Gastrocnemius medialis (tissue), 4 donors: ENCODE measurements around the gene PEX16. TPM values are rescaled to one million over a fixed set of nuclear protein-coding genes. Genes with fewer than 3 reads are reported as not detected.
A peak's percentile ranks its signal among the peaks of the same experiment; 100 is the strongest.

Experiments used
- ATAC-seq, 2 donors: fragments of 150-250 bp; one replicate each; pipeline ENCODE4 v1.9.1; 2016
- DNase-seq, 2 donors: peaks; one replicate each; pipeline ENCODE4 v3.0.0-alpha.2; 2019
- H3K27ac ChIP-seq, 4 donors: fragments of 200-600 bp; sonication (generic); 1 replicate in 1 of 4; 2 replicates in 3 of 4; pipeline ENCODE4 v1.5.1; 2016 to 2018; ENCODE audit warnings: mild to moderate bottlenecking in 2 of 4, moderate library complexity in 1 of 4
- H3K27me3 ChIP-seq, 3 donors: fragments of 200-600 bp; sonication (generic) in 2 of 3; 1 replicate in 1 of 3; 2 replicates in 2 of 3; pipeline versions ENCODE4 v1.5.1 to v1.6.0; 2016 to 2019; ENCODE audit warnings: mild to moderate bottlenecking in 1 of 3, moderate library complexity in 1 of 3
- H3K36me3 ChIP-seq, 2 donors: fragments of 200-600 bp; sonication (generic) in 1 of 2; one replicate each; pipeline ENCODE4 v1.5.1; 2017 to 2018
- H3K4me1 ChIP-seq, 2 donors: fragments of 200-600 bp; sonication (generic) in 1 of 2; one replicate each; pipeline ENCODE4 v1.5.1; 2016 to 2017; ENCODE audit warnings: mild to moderate bottlenecking in 2 of 2
- H3K4me3 ChIP-seq, 4 donors: fragments of 200-600 bp; sonication (generic) in 3 of 4; 1 replicate in 1 of 4; 2 replicates in 3 of 4; pipeline ENCODE4 v1.5.1; 2016 to 2019; ENCODE audit warnings: mild to moderate bottlenecking in 2 of 4
- H3K9me3 ChIP-seq, 3 donors: fragments of 200-600 bp; sonication (generic) in 2 of 3; 1 replicate in 1 of 3; 2 replicates in 2 of 3; pipeline ENCODE4 v1.5.1; 2016 to 2019
- CTCF ChIP-seq, 5 experiments: fragments of 450-650 bp in 3 of 5; fragments of 200-600 bp in 2 of 5; sonication (generic) in 2 of 5; IDR thresholded peaks in 4 of 5; conservative IDR thresholded peaks in 1 of 5; 1 replicate in 4 of 5; 2 replicates in 1 of 5; pipeline ENCODE4 v1.5.1; 2016 to 2019; ENCODE audit warnings: antibody characterized with exemption in 5 of 5, mild to moderate bottlenecking in 3 of 5, moderate library complexity in 3 of 5
- POLR2A ChIP-seq, 2 donors: fragments of 450-650 bp; IDR thresholded peaks; one replicate each; pipeline ENCODE4 v1.6.1; 2017; ENCODE audit warnings: antibody characterized with exemption in 2 of 2, mild to moderate bottlenecking in 2 of 2, moderate library complexity in 2 of 2
- in situ Hi-C, 4 donors: fragments of 200-750 bp; cut with MboI; loops; one replicate each; pipeline versions ENCODE4 v1.15.0 to v1.8.0; 2017; ENCODE audit warnings: low sequenced_read_pairs in 4 of 4
- intact Hi-C: fragments of 100-400 bp; cut with DNase I; formaldehyde crosslinking; loops from one replicate; pipeline ENCODE4 v1.15.1; 2023; ENCODE audit warnings: low total_unique reads
- total RNA-seq, 4 donors: library from RNA; depleted of rRNA; stranded (reverse); fragments of >200 nt; gene quantifications; one replicate each; pipeline versions ENCODE4 v1.1.0 to v1.2.3, GENCODE V29; 2016

PEX16 gene
- total RNA-seq, 4 donors from 2014 or later: 18.5 to 27.2 (median 20.5) TPM

GRCh38 chr11:45899448-45900174 is 18.1 kb downstream of the PEX16 start:
- ATAC-seq (peak; percentile 67 to 81), DNase-seq (peak; percentile 22 to 62)
- Histone ChIP-seq H3K4me1 (peaks cover 0 to 16% of the 10 kb centered on the region in 2 donors), H3K4me3 (peak overlapping the region; percentile 46 to 76 (median 59)), H3K9me3 (no peaks in the 10 kb centered on the region), H3K27ac (peak overlapping the region in 1 of 4 donors; percentile 52), H3K36me3 (no peaks in the 10 kb centered on the region), H3K27me3 (peaks cover 0 to 15% (median 8%) of the 10 kb centered on the region in 3 donors)
- intact Hi-C loops (no loop called here), in situ Hi-C loops (no loop called here)
- no peak for TF ChIP-seq CTCF (IDR thresholded peaks at IDR 0.05 in 4 of 5, conservative IDR thresholded peaks at IDR 0.05 in 1 of 5)
- TF ChIP-seq POLR2A (IDR thresholded peaks at IDR 0.05): no peak

- H3K36me3 ChIP-seq: no peaks in the 10 kb centered on the region
- DNase-seq (no peak), ATAC-seq (no peak)
- in situ Hi-C loops: no loop called here
- no peak for TF ChIP-seq CTCF (IDR thresholded peaks at IDR 0.05 in 4 of 5, conservative IDR thresholded peaks at IDR 0.05 in 1 of 5)
- TF ChIP-seq POLR2A (IDR thresholded peaks at IDR 0.05): no peak
- peaks cover 0 to 15% (median 8%) of the 10 kb centered on the region in 3 donors for H3K27me3 ChIP-seq
- H3K9me3 ChIP-seq: no peaks in the 10 kb centered on the region
- peaks cover 0 to 16% of the 10 kb centered on the region in 2 donors for H3K4me1 ChIP-seq
- intact Hi-C loops: no loop called here
- no peak overlapping the region for H3K27ac ChIP-seq
- H3K4me3 ChIP-seq: peak overlapping the region in 3 of 4 donors; percentile 56 to 76 (median 62)
Observed at GRCh38 chr11:45899086-45899447, 18.6 kb downstream of the PEX16 start.

- in situ Hi-C loops: no loop called here
- H3K27ac ChIP-seq: no peak overlapping the region
- H3K4me3 ChIP-seq: no peak overlapping the region
Observed at GRCh38 chr11:45897556-45897955, 20.1 kb downstream of the PEX16 start.

GRCh38 chr11:45896422-45896984 is 21.2 kb downstream of the PEX16 start:
- Histone ChIP-seq H3K9me3 (no peaks in the 10 kb centered on the region), H3K36me3 (no peaks in the 10 kb centered on the region), H3K27me3 (peaks cover 0 to 15% (median 8%) of the 10 kb centered on the region in 3 donors), H3K27ac (no peak overlapping the region), H3K4me3 (no peak overlapping the region), H3K4me1 (peaks cover 0 to 16% of the 10 kb centered on the region in 2 donors)
- intact Hi-C loops: no loop called here
- TF ChIP-seq POLR2A (IDR thresholded peaks at IDR 0.05) (no peak), CTCF (IDR thresholded peaks at IDR 0.05 in 4 of 5, conservative IDR thresholded peaks at IDR 0.05 in 1 of 5) (no peak)
- DNase-seq (no peak), ATAC-seq (no peak)
- in situ Hi-C loops: no loop called here

More at GRCh38 chr11:45897556-45897955, 20.1 kb downstream of the PEX16 start:
- Histone ChIP-seq H3K9me3 (no peaks in the 10 kb centered on the region), H3K36me3 (no peaks in the 10 kb centered on the region), H3K27me3 (peaks cover 0 to 15% (median 8%) of the 10 kb centered on the region in 3 donors), H3K4me1 (peaks cover 0 to 16% of the 10 kb centered on the region in 2 donors)
- DNase-seq (no peak), ATAC-seq (no peak)
- TF ChIP-seq POLR2A (IDR thresholded peaks at IDR 0.05) (no peak), CTCF (IDR thresholded peaks at IDR 0.05 in 4 of 5, conservative IDR thresholded peaks at IDR 0.05 in 1 of 5) (no peak)
- intact Hi-C loops: no loop called here
